ENCODE measurements around the gene PTGES3L. TPM values are rescaled to one million over a fixed set of nuclear protein-coding genes. Genes with fewer than 3 reads are reported as not detected.

PTGES3L gene
- total and polyA plus RNA-seq, 7 experiments from 2014 or later, result 0.69 to 0.94 TPM; not detected in 5

DNA sequence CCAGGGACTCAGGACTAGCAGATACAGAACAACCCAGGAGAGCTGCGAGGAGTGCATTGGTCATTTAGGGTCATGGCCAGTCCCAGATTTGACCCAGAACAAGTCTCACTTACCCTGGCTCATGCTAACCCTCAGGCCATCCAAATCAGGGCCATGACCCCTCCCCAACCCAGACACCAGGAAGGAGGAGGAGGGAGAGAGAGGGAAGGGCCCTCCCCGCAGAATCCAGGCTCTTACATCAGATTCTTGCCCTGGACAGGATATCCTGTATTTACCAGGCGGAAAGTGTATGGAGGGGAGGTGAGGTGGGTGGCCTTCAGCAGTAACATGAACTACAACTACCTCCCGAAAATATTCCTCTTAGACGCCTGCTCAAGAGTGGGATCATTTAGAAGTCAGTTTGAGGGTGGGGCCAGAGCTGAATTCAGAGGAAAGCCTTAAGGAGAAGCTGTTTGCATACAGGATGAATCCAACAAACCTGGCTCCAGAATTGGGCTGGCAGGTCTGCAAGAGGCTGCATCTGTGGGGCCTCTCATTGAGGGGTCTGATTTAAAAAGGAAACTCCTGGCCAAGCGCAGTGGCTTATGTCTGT lies 40.2 kb upstream of the PTGES3L start:
- H3K9me3 Mint-ChIP-seq, result peaks cover 0 to 2% (median 0%) of the 10 kb centered on the region in 11 donors
- intact Hi-C loops (cut with micrococcal nuclease), result loop anchor here (5.0 to 10.0 kb wide), 4 partner anchors 152 to 828 kb away; partner anchors contain the start of genes GHDC (in 1 of the 2), NBR1 (in 1 of the 2), PLEKHH3 (in 1 of the 2) and TMEM106A (in 1 of the 2)
- no peaks in the 10 kb centered on the region for H3K27me3 ChIP-seq (ENCODE audit: control insufficient read depth in 2 of 2, insufficient read depth in 2 of 2, low read length in 2 of 2)
- H3K9me3 ChIP-seq (ENCODE audit: control insufficient read depth in 2 of 3, low read length in 3 of 3), result no peaks in the 10 kb centered on the region
- peak overlapping the region; percentile 45 to 94 (median 86) for H3K4me3 Mint-ChIP-seq
- DNase-seq, result no peak
- peaks cover 0 to 2% (median 0%) of the 10 kb centered on the region in 5 donors for H3K36me3 Mint-ChIP-seq
- H3K27ac ChIP-seq (ENCODE audit: low read depth, low read length), result peak overlapping the region; percentile 18
- peaks cover 19 to 27% of the 10 kb centered on the region in 2 donors for H3K4me1 ChIP-seq (ENCODE audit: control insufficient read depth in 2 of 2, insufficient read depth in 2 of 2, low read length in 2 of 2)
- H3K27me3 Mint-ChIP-seq, result peaks cover 0 to 10% (median 0%) of the 10 kb centered on the region in 5 donors
- ChIA-PET CTCF (interaction anchor here (0.6 kb wide), 1 partner anchor 376 kb away, joined by 4 read pairs; no protein-coding TSS in a partner anchor), POLR2A (interaction anchor here (0.7 to 1.8 kb wide), 3 partner anchors 13 to 368 kb away, joined by 3 to 5 read pairs (median 4); no protein-coding TSS in a partner anchor)
- peak overlapping the region in 8 of 9 donors; percentile 44 to 87 (median 73) for H3K27ac Mint-ChIP-seq
- H3K4me3 ChIP-seq (ENCODE audit: low read length), result no peak overlapping the region
- peaks cover 0 to 11% (median 0%) of the 10 kb centered on the region in 3 experiments for H3K36me3 ChIP-seq (ENCODE audit: control insufficient read depth in 2 of 3, insufficient read depth in 3 of 3, low read length in 3 of 3)
- ATAC-seq, result no peak
- peaks cover 16 to 41% (median 36%) of the 10 kb centered on the region in 7 donors for H3K4me1 Mint-ChIP-seq

DNA sequence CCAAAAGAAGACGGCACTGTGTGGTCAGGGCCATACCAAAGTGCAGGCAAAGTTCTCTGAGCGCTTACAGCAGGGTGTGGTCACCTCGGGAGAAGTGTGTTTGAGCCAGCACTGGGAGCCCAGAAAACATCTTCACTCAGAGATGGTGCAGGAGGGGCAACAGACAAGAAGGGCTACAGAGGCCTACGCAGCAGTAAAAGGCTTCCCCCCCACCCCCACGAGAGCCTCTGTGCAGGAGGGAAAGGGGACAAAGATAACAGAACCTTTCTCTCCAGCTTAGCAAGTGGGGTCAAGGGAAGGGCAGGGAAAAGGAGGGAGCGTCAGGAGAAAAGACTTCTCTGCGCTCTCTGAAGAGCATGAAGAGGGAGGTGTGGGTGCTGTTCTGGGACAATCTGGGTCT lies 39.5 kb upstream of the PTGES3L start:
- Mint-ChIP-seq H3K4me1 (peaks cover 11 to 36% (median 32%) of the 10 kb centered on the region in 7 donors), H3K36me3 (peaks cover 0 to 3% (median 0%) of the 10 kb centered on the region in 5 donors), H3K4me3 (peak overlapping the region in 9 of 10 donors; percentile 15 to 94 (median 58)), H3K9me3 (peaks cover 0 to 2% (median 0%) of the 10 kb centered on the region in 11 donors), H3K27me3 (peaks cover 0 to 5% (median 0%) of the 10 kb centered on the region in 5 donors), H3K27ac (peak overlapping the region in 7 of 9 donors; percentile 44 to 90 (median 75))
- H3K9me3 ChIP-seq (ENCODE audit: control insufficient read depth in 2 of 3, low read length in 3 of 3), result no peaks in the 10 kb centered on the region
- H3K4me3 ChIP-seq (ENCODE audit: low read length), result no peak overlapping the region
- intact Hi-C loops (cut with micrococcal nuclease), result no loop called here
- no peak for DNase-seq
- no peaks in the 10 kb centered on the region for H3K27me3 ChIP-seq (ENCODE audit: control insufficient read depth in 2 of 2, insufficient read depth in 2 of 2, low read length in 2 of 2)
- no peak for ATAC-seq
- H3K27ac ChIP-seq (ENCODE audit: low read depth, low read length), result peak overlapping the region; percentile 18
- H3K4me1 ChIP-seq (ENCODE audit: control insufficient read depth in 2 of 2, insufficient read depth in 2 of 2, low read length in 2 of 2), result peaks cover 19 to 25% of the 10 kb centered on the region in 2 donors
- ChIA-PET CTCF (interaction anchor here (0.7 to 1.1 kb wide), 2 partner anchors 13 to 21 kb away, joined by 3 read pairs; partner anchors contain the start of genes IFI35 and RPL27), POLR2A (interaction anchor here (0.7 to 1.4 kb wide), 4 partner anchors 9 to 21 kb away, joined by 3 to 4 read pairs (median 3); partner anchors contain the start of gene RPL27)
- peaks cover 0 to 18% (median 0%) of the 10 kb centered on the region in 3 experiments for H3K36me3 ChIP-seq (ENCODE audit: control insufficient read depth in 2 of 3, insufficient read depth in 3 of 3, low read length in 3 of 3)

DNA sequence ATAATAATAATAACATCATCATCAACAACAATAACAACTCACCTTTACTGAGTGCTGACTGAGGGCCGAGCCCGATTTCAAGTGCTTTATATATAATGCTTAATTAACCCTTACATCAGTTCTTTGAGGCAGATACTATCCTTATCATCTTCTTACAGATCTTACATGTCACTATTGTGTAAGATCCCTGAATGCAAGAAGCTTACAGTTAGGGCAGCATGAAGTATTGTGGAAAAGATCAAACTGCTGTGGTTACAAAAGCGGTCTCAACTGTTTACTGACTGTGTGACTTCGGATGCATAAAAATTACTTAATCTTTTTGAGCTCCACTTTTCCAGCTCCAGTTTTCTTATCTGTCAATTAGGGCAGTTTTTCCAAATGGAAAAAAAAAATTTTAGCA lies 39.1 kb upstream of the PTGES3L start:
- no peak for ATAC-seq
- intact Hi-C loops (cut with micrococcal nuclease), result no loop called here
- Histone ChIP-seq H3K36me3 (ENCODE audit: control insufficient read depth in 2 of 3, insufficient read depth in 3 of 3, low read length in 3 of 3) (peaks cover 0 to 23% (median 0%) of the 10 kb centered on the region in 3 experiments), H3K27me3 (ENCODE audit: control insufficient read depth in 2 of 2, insufficient read depth in 2 of 2, low read length in 2 of 2) (no peaks in the 10 kb centered on the region), H3K9me3 (ENCODE audit: control insufficient read depth in 2 of 3, low read length in 3 of 3) (no peaks in the 10 kb centered on the region), H3K4me3 (ENCODE audit: low read length) (no peak overlapping the region), H3K4me1 (ENCODE audit: control insufficient read depth in 2 of 2, insufficient read depth in 2 of 2, low read length in 2 of 2) (peaks cover 15 to 20% of the 10 kb centered on the region in 2 donors), H3K27ac (ENCODE audit: low read depth, low read length) (no peak overlapping the region)
- H3K27me3 Mint-ChIP-seq, result peaks cover 0 to 2% (median 0%) of the 10 kb centered on the region in 5 donors
- peak overlapping the region in 1 of 10 donors; percentile 29 for H3K4me3 Mint-ChIP-seq
- no peaks in the 10 kb centered on the region for H3K9me3 Mint-ChIP-seq
- ChIA-PET CTCF (interaction anchor here (0.7 to 1.1 kb wide), 2 partner anchors 13 to 21 kb away, joined by 3 read pairs; partner anchors contain the start of genes IFI35 and RPL27), POLR2A (interaction anchor here (0.7 to 1.4 kb wide), 5 partner anchors 9 to 106 kb away, joined by 3 to 4 read pairs (median 3); partner anchors contain the start of genes BRCA1 and RPL27)
- DNase-seq, result no peak
- peaks cover 8 to 33% (median 29%) of the 10 kb centered on the region in 7 donors for H3K4me1 Mint-ChIP-seq
- H3K27ac Mint-ChIP-seq, result peak overlapping the region in 8 of 9 donors; percentile 34 to 86 (median 72)
- H3K36me3 Mint-ChIP-seq, result peaks cover 0 to 3% (median 0%) of the 10 kb centered on the region in 5 donors

DNA sequence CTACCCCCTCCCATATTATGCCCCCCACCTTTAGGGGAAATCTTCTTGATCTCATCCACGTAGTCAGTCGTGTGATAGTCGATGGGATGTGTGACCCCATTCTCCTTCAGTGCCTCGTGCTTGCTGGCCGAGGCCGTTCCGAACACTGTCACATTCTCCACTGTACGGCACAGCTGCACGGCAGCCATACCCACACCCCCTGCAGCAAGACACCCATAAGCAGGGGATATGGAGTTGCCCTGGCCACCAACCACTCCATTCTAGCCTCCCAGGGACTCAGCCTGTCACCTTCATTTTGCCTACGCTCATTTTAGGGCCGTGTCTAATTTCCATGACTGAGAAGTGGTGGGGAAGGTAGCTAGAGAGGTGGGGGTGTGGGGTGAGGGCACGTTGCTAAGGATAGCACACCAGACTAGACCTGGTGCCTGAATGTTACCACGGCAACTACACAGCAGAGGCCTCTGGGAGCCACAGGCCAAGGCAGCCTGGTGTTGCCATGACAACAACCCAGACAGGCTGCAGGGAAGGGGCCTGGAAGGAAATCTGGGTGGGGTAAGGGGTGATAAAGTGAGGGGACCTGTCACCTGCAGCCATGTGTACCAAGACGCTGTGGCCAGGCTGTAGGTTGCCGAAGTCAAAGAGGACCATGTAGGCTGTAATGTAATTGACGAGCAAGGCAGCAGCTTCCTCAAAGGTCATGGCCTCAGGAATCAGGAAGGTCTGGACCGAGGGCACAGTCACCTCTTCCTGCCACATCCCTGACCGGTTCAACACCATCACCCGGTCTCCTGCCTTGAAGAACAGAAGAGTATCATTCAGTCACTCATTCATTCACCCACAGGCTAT lies 38.4 kb upstream of the PTGES3L start:
- intact Hi-C loops (cut with micrococcal nuclease), result no loop called here
- H3K27me3 Mint-ChIP-seq, result peaks cover 0 to 2% (median 0%) of the 10 kb centered on the region in 5 donors
- Histone ChIP-seq H3K27ac (ENCODE audit: low read depth, low read length) (peak overlapping the region; percentile 4), H3K4me1 (ENCODE audit: control insufficient read depth in 2 of 2, insufficient read depth in 2 of 2, low read length in 2 of 2) (peaks cover 11 to 18% of the 10 kb centered on the region in 2 donors), H3K27me3 (ENCODE audit: control insufficient read depth in 2 of 2, insufficient read depth in 2 of 2, low read length in 2 of 2) (no peaks in the 10 kb centered on the region), H3K4me3 (ENCODE audit: low read length) (no peak overlapping the region), H3K9me3 (ENCODE audit: control insufficient read depth in 2 of 3, low read length in 3 of 3) (no peaks in the 10 kb centered on the region), H3K36me3 (ENCODE audit: control insufficient read depth in 2 of 3, insufficient read depth in 3 of 3, low read length in 3 of 3) (peaks cover 0 to 30% (median 4%) of the 10 kb centered on the region in 3 experiments)
- no peaks in the 10 kb centered on the region for H3K9me3 Mint-ChIP-seq
- ChIA-PET POLR2A (interaction anchor here (0.7 to 1.5 kb wide), 5 partner anchors 8 to 107 kb away, joined by 3 to 6 read pairs (median 3); partner anchors contain the start of genes BRCA1 and RPL27), CTCF (interaction anchor here (0.8 to 1.1 kb wide), 2 partner anchors 20 to 1359 kb away, joined by 3 read pairs; partner anchors contain the start of gene RPL27)
- H3K36me3 Mint-ChIP-seq, result peaks cover 0 to 7% (median 0%) of the 10 kb centered on the region in 5 donors
- H3K4me1 Mint-ChIP-seq, result peaks cover 8 to 34% (median 29%) of the 10 kb centered on the region in 7 donors
- H3K27ac Mint-ChIP-seq, result peak overlapping the region; percentile 34 to 86 (median 72)
- H3K4me3 Mint-ChIP-seq, result peak overlapping the region in 1 of 10 donors; percentile 16
- DNase-seq (peak in 5 of 9 donors; percentile 33 to 65 (median 38)), ATAC-seq (peak; percentile 60)

DNA sequence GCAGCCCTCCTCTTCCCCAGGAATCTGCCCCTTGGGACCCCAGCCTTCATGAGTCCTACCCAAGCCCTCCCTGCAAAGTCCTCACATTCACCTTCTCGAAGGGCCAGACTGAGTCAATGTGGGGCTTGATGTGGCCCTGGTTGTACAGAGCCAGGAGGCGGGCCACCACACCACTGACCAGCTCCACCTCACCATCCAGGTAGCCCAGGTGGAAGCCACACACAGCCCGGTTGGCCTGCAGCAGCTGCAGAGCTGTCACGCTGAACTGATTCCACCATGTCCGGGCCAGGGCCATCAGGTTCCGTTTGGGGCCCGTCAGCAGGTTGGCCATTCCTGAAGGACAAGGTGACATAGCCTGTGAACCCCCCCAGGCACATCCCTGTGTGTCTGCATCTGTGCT lies 36.3 kb upstream of the PTGES3L start:
- Mint-ChIP-seq H3K27me3 (peaks cover 0 to 2% (median 0%) of the 10 kb centered on the region in 5 donors), H3K36me3 (peaks cover 0 to 14% (median 0%) of the 10 kb centered on the region in 5 donors), H3K4me3 (no peak overlapping the region), H3K27ac (peak overlapping the region in 3 of 9 donors; percentile 2 to 46 (median 6)), H3K4me1 (peaks cover 8 to 32% (median 31%) of the 10 kb centered on the region in 7 donors), H3K9me3 (no peaks in the 10 kb centered on the region)
- Histone ChIP-seq H3K4me1 (ENCODE audit: control insufficient read depth in 2 of 2, insufficient read depth in 2 of 2, low read length in 2 of 2) (peaks cover 4 to 10% of the 10 kb centered on the region in 2 donors), H3K27me3 (ENCODE audit: control insufficient read depth in 2 of 2, insufficient read depth in 2 of 2, low read length in 2 of 2) (no peaks in the 10 kb centered on the region), H3K27ac (ENCODE audit: low read depth, low read length) (no peak overlapping the region), H3K4me3 (ENCODE audit: low read length) (no peak overlapping the region), H3K36me3 (ENCODE audit: control insufficient read depth in 2 of 3, insufficient read depth in 3 of 3, low read length in 3 of 3) (peaks cover 0 to 39% (median 6%) of the 10 kb centered on the region in 3 experiments), H3K9me3 (ENCODE audit: control insufficient read depth in 2 of 3, low read length in 3 of 3) (no peaks in the 10 kb centered on the region)
- no peak for DNase-seq
- intact Hi-C loops (cut with micrococcal nuclease), result no loop called here
- CTCF ChIA-PET, result no interaction called here
- no peak for ATAC-seq
- POLR2A ChIA-PET, result interaction anchor here (0.6 kb wide), 1 partner anchor 9 kb away, joined by 3 read pairs; the partner anchor contains the start of gene IFI35

DNA sequence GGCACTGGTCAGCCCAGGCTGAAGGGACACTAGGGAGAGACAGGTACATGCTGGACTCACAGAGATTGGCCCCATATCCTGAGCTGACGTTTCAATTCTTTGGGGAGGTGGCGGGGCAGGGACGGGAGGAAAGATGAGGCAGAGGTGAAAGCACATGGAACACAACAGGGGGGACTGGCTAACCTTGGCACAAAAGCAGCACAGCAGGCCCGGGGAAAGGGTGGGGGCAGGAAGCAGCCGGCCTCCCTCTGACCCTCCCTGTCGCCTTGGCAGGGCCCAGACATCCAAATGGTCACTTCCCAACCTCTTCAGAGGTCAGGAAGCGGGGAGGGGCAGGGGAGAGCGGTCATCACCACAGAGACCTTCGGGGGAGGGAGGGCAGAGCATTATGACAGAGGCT lies 35.7 kb upstream of the PTGES3L start:
- no peak overlapping the region for H3K4me3 ChIP-seq (ENCODE audit: low read length)
- no peak for DNase-seq
- POLR2A ChIA-PET, result no interaction called here
- no peak overlapping the region for H3K27ac ChIP-seq (ENCODE audit: low read depth, low read length)
- peaks cover 0 to 6% of the 10 kb centered on the region in 2 donors for H3K4me1 ChIP-seq (ENCODE audit: control insufficient read depth in 2 of 2, insufficient read depth in 2 of 2, low read length in 2 of 2)
- CTCF ChIA-PET, result no interaction called here
- Mint-ChIP-seq H3K4me3 (no peak overlapping the region), H3K9me3 (no peaks in the 10 kb centered on the region), H3K4me1 (peaks cover 4 to 33% (median 29%) of the 10 kb centered on the region in 7 donors), H3K27ac (peak overlapping the region in 4 of 9 donors; percentile 2 to 81 (median 29)), H3K27me3 (no peaks in the 10 kb centered on the region), H3K36me3 (peaks cover 0 to 14% (median 0%) of the 10 kb centered on the region in 5 donors)
- intact Hi-C loops (cut with micrococcal nuclease), result no loop called here
- no peak for ATAC-seq
- no peaks in the 10 kb centered on the region for H3K27me3 ChIP-seq (ENCODE audit: control insufficient read depth in 2 of 2, insufficient read depth in 2 of 2, low read length in 2 of 2)
- no peaks in the 10 kb centered on the region for H3K9me3 ChIP-seq (ENCODE audit: control insufficient read depth in 2 of 3, low read length in 3 of 3)
- H3K36me3 ChIP-seq (ENCODE audit: control insufficient read depth in 2 of 3, insufficient read depth in 3 of 3, low read length in 3 of 3), result peaks cover 0 to 44% (median 6%) of the 10 kb centered on the region in 3 experiments

Measured in naive thymus-derived CD4-positive, alpha-beta T cell (primary cell).